Endothelial cell (in vitro differentiated cells): Measurements from ENCODE around the gene TNC. TPM values are rescaled to one million over a fixed set of nuclear protein-coding genes. Genes with fewer than 3 reads are reported as not detected.

Experiments used
- DNase-seq: peaks from one replicate; pipeline ENCODE4 v3.0.0; 2021; ENCODE audit warnings: low spot score
- H3K27ac Mint-ChIP-seq: one replicate; pipeline ENCODE4 v1.8.0; 2021; ENCODE audit warnings: mixed read lengths, inconsistent platforms; ENCODE audit not compliant: unreplicated experiment
- H3K27me3 Mint-ChIP-seq: one replicate; pipeline ENCODE4 v1.8.0; 2021; ENCODE audit warnings: mild to moderate bottlenecking, moderate library complexity, mixed read lengths, inconsistent platforms; ENCODE audit not compliant: unreplicated experiment
- H3K36me3 Mint-ChIP-seq: one replicate; pipeline ENCODE4 v1.8.0; 2021; ENCODE audit warnings: mild to moderate bottlenecking, low read depth, mixed read lengths, inconsistent platforms; ENCODE audit not compliant: unreplicated experiment
- H3K4me1 Mint-ChIP-seq: one replicate; pipeline ENCODE4 v1.8.0; 2021; ENCODE audit warnings: mild to moderate bottlenecking, mixed read lengths, inconsistent platforms; ENCODE audit not compliant: unreplicated experiment
- H3K4me3 Mint-ChIP-seq: one replicate; pipeline ENCODE4 v1.8.0; 2021; ENCODE audit warnings: mild to moderate bottlenecking, mixed read lengths, inconsistent platforms; ENCODE audit not compliant: unreplicated experiment
- H3K9me3 Mint-ChIP-seq: one replicate; pipeline ENCODE4 v1.8.0; 2021; ENCODE audit warnings: mixed read lengths, inconsistent platforms; ENCODE audit not compliant: unreplicated experiment
- CTCF ChIP-seq: fragments of 200-600 bp; sonication (generic); IDR thresholded peaks from one replicate; pipeline ENCODE4 v1.5.0; 2021; ENCODE audit warnings: antibody characterized with exemption; ENCODE audit not compliant: unreplicated experiment
- total RNA-seq: library from RNA; stranded (reverse); fragmentation: NEBNext Ultra II Directional; extraction: Animal tissue kit (Norgen Biotek cat#: 25700); gene quantifications from one replicate; pipeline ENCODE4 v1.2.1, GENCODE V29; 2021; ENCODE audit not compliant: unreplicated experiment

TNC gene
- total RNA-seq, 1 donor from 2014 or later = 10.1 TPM

- no peak for TF ChIP-seq CTCF
- no peaks in the 10 kb centered on the region for H3K9me3 Mint-ChIP-seq
- H3K27ac Mint-ChIP-seq = no peak overlapping the region
- no peaks in the 10 kb centered on the region for H3K4me1 Mint-ChIP-seq
- no peaks in the 10 kb centered on the region for H3K36me3 Mint-ChIP-seq
- H3K4me3 Mint-ChIP-seq = no peak overlapping the region
- no peak for DNase-seq
- peaks cover 3% of the 10 kb centered on the region for H3K27me3 Mint-ChIP-seq
Measured at GRCh38 chr9:115014438-115014837, 103.5 kb downstream of the TNC start.

GRCh38 chr9:115013998-115014397, 104.0 kb downstream of the TNC start:
- peaks cover 3% of the 10 kb centered on the region for H3K27me3 Mint-ChIP-seq
- no peak overlapping the region for H3K27ac Mint-ChIP-seq
- peak; percentile 84 for TF ChIP-seq CTCF
- H3K9me3 Mint-ChIP-seq = no peaks in the 10 kb centered on the region
- H3K36me3 Mint-ChIP-seq = no peaks in the 10 kb centered on the region
- H3K4me1 Mint-ChIP-seq = no peaks in the 10 kb centered on the region
- peak; percentile 74 for DNase-seq
- no peak overlapping the region for H3K4me3 Mint-ChIP-seq

GRCh38 chr9:115012486-115012885, 105.5 kb downstream of the TNC start:
- H3K27ac Mint-ChIP-seq = no peak overlapping the region
- H3K4me3 Mint-ChIP-seq = no peak overlapping the region
- H3K36me3 Mint-ChIP-seq = no peaks in the 10 kb centered on the region
- no peak for TF ChIP-seq CTCF
- peaks cover 3% of the 10 kb centered on the region for H3K27me3 Mint-ChIP-seq
- no peak for DNase-seq
- H3K9me3 Mint-ChIP-seq = no peaks in the 10 kb centered on the region
- H3K4me1 Mint-ChIP-seq = no peaks in the 10 kb centered on the region

- H3K9me3 Mint-ChIP-seq = no peaks in the 10 kb centered on the region
- H3K27ac Mint-ChIP-seq = no peak overlapping the region
- H3K36me3 Mint-ChIP-seq = no peaks in the 10 kb centered on the region
- no peaks in the 10 kb centered on the region for H3K4me1 Mint-ChIP-seq
- H3K4me3 Mint-ChIP-seq = no peak overlapping the region
- no peak for TF ChIP-seq CTCF
- DNase-seq = no peak
- no peaks in the 10 kb centered on the region for H3K27me3 Mint-ChIP-seq
Measured at GRCh38 chr9:115010874-115011273, 107.1 kb downstream of the TNC start.

- Mint-ChIP-seq H3K4me3 (no peak overlapping the region), H3K4me1 (no peaks in the 10 kb centered on the region), H3K27me3 (no peaks in the 10 kb centered on the region), H3K27ac (no peak overlapping the region), H3K36me3 (no peaks in the 10 kb centered on the region), H3K9me3 (no peaks in the 10 kb centered on the region)
- no peak for TF ChIP-seq CTCF
- DNase-seq = no peak
Measured at GRCh38 chr9:115008536-115009270, 109.3 kb downstream of the TNC start.
